ENCODE results near the gene TCF7L2. TPM values are rescaled to one million over a fixed set of nuclear protein-coding genes. Genes with fewer than 3 reads are reported as not detected.

The TCF7L2 gene
- total RNA-seq, 1 donor from 2014 or later = 44.4 TPM

GRCh38 chr10:113183573-113183972, 233.5 kb downstream of the TCF7L2 start:
- H3K27me3 ChIP-seq = no peaks in the 10 kb centered on the region
- TF ChIP-seq POLR2A (IDR thresholded peaks at IDR 0.05) (no peak), POLR2AphosphoS5 (IDR thresholded peaks at IDR 0.05; ENCODE audit: insufficient read depth in 1 of 2, low read depth in 1 of 2) (no peak), CTCF (IDR thresholded peaks at IDR 0.05) (no peak)

GRCh38 chr10:113187063-113187777, 237.2 kb downstream of the TCF7L2 start:
- no peak overlapping the region for H3K4me3 ChIP-seq
- H3K36me3 ChIP-seq = no peaks in the 10 kb centered on the region
- peak in 1 of 2 donors; percentile 61 for DNase-seq (ENCODE audit: extremely low spot score in 2 of 2)
- H3K27ac ChIP-seq = no peak overlapping the region
- no peaks in the 10 kb centered on the region for H3K27me3 ChIP-seq
- intact Hi-C loops (cut with DNase I) = no loop called here
- H3K9me3 ChIP-seq = no peaks in the 10 kb centered on the region
- TF ChIP-seq POLR2AphosphoS5 (IDR thresholded peaks at IDR 0.05; ENCODE audit: insufficient read depth in 1 of 2, low read depth in 1 of 2) (peak in 1 of 2 donors; percentile 27), POLR2A (IDR thresholded peaks at IDR 0.05) (no peak), CTCF (IDR thresholded peaks at IDR 0.05) (no peak)
- H3K4me1 ChIP-seq = no peaks in the 10 kb centered on the region

More at GRCh38 chr10:113183573-113183972, 233.5 kb downstream of the TCF7L2 start:
- H3K4me1 ChIP-seq = no peaks in the 10 kb centered on the region
- no peak overlapping the region for H3K4me3 ChIP-seq
- peak in 1 of 2 donors; percentile 79 for DNase-seq (ENCODE audit: extremely low spot score in 2 of 2)
- H3K27ac ChIP-seq = no peak overlapping the region
- no peaks in the 10 kb centered on the region for H3K36me3 ChIP-seq
- intact Hi-C loops (cut with DNase I) = no loop called here
- H3K9me3 ChIP-seq = no peaks in the 10 kb centered on the region

GRCh38 chr10:113199459-113199858, 249.4 kb downstream of the TCF7L2 start:
- no peak for DNase-seq (ENCODE audit: extremely low spot score in 2 of 2)
- TF ChIP-seq POLR2A (IDR thresholded peaks at IDR 0.05) (no peak), CTCF (IDR thresholded peaks at IDR 0.05) (no peak), POLR2AphosphoS5 (IDR thresholded peaks at IDR 0.05; ENCODE audit: insufficient read depth in 1 of 2, low read depth in 1 of 2) (no peak)
- H3K4me3 ChIP-seq = no peak overlapping the region
- no peaks in the 10 kb centered on the region for H3K36me3 ChIP-seq
- H3K27ac ChIP-seq = no peak overlapping the region
- H3K4me1 ChIP-seq = no peaks in the 10 kb centered on the region
- H3K27me3 ChIP-seq = no peaks in the 10 kb centered on the region
- no peaks in the 10 kb centered on the region for H3K9me3 ChIP-seq
- intact Hi-C loops (cut with DNase I) = no loop called here

GRCh38 chr10:113202011-113202410, 252.0 kb downstream of the TCF7L2 start:
- TF ChIP-seq POLR2A (IDR thresholded peaks at IDR 0.05) (no peak), CTCF (IDR thresholded peaks at IDR 0.05) (no peak), POLR2AphosphoS5 (IDR thresholded peaks at IDR 0.05; ENCODE audit: insufficient read depth in 1 of 2, low read depth in 1 of 2) (no peak)
- Histone ChIP-seq H3K4me3 (no peak overlapping the region), H3K9me3 (peaks cover 7% of the 10 kb centered on the region), H3K36me3 (no peaks in the 10 kb centered on the region), H3K27ac (no peak overlapping the region), H3K4me1 (no peaks in the 10 kb centered on the region), H3K27me3 (no peaks in the 10 kb centered on the region)
- intact Hi-C loops (cut with DNase I) = no loop called here
- no peak for DNase-seq (ENCODE audit: extremely low spot score in 2 of 2)

GRCh38 chr10:113207924-113208323, 257.9 kb downstream of the TCF7L2 start:
- H3K27me3 ChIP-seq = no peaks in the 10 kb centered on the region
- H3K9me3 ChIP-seq = peaks cover 17% of the 10 kb centered on the region
- no peaks in the 10 kb centered on the region for H3K36me3 ChIP-seq
- intact Hi-C loops (cut with DNase I) = no loop called here
- H3K4me1 ChIP-seq = no peaks in the 10 kb centered on the region
- no peak for TF ChIP-seq CTCF (IDR thresholded peaks at IDR 0.05)
- TF ChIP-seq POLR2AphosphoS5 (IDR thresholded peaks at IDR 0.05; ENCODE audit: insufficient read depth in 1 of 2, low read depth in 1 of 2) = no peak
- no peak for TF ChIP-seq POLR2A (IDR thresholded peaks at IDR 0.05)
- no peak for DNase-seq (ENCODE audit: extremely low spot score in 2 of 2)
- H3K4me3 ChIP-seq = no peak overlapping the region
- H3K27ac ChIP-seq = no peak overlapping the region
